Peyer's patch (tissue), 4 donors: ENCODE results near the gene ARFGAP3. TPM values are rescaled to one million over a fixed set of nuclear protein-coding genes. Genes with fewer than 3 reads are reported as not detected.

ENCODE experiments used
- DNase-seq, 3 donors: peaks; one replicate each; pipeline ENCODE4 v3.0.0-alpha.2; 2017 to 2019
- H3K27ac ChIP-seq, 4 donors: fragments of 200-600 bp; sonication (generic); one replicate each; pipeline ENCODE4 v1.5.1; 2016 to 2019
- H3K27me3 ChIP-seq, 2 donors: fragments of 200-600 bp; sonication (generic); one replicate each; pipeline ENCODE4 v1.5.1; 2019
- H3K36me3 ChIP-seq, 3 donors: fragments of 200-600 bp; sonication (generic); one replicate each; pipeline ENCODE4 v1.5.1; 2016 to 2019
- H3K4me1 ChIP-seq, 4 donors: fragments of 200-600 bp; sonication (generic); one replicate each; pipeline ENCODE4 v1.5.1; 2016 to 2019
- H3K4me3 ChIP-seq, 4 donors: fragments of 200-600 bp; sonication (generic); 1 replicate in 3 of 4; 2 replicates in 1 of 4; pipeline ENCODE4 v1.5.1; 2016 to 2019; ENCODE audit warnings: mild to moderate bottlenecking in 1 of 4
- H3K9me3 ChIP-seq, 4 donors: fragments of 200-600 bp; sonication (generic); one replicate each; pipeline ENCODE4 v1.5.1; 2016 to 2019; ENCODE audit warnings: mild to moderate bottlenecking in 1 of 4
- CTCF ChIP-seq, 6 experiments: fragments of 450-650 bp in 4 of 6; fragments of 200-600 bp in 2 of 6; sonication (generic) in 1 of 6; IDR thresholded peaks; one replicate each; pipeline ENCODE4 v1.5.1; 2017 to 2019; ENCODE audit warnings: antibody characterized with exemption in 6 of 6, mild to moderate bottlenecking in 3 of 6, moderate library complexity in 1 of 6
- POLR2A ChIP-seq, 2 donors: fragments of 450-650 bp; IDR thresholded peaks; one replicate each; pipeline ENCODE4 v1.5.1; 2017; ENCODE audit warnings: antibody characterized with exemption in 2 of 2, mild to moderate bottlenecking in 2 of 2, moderate library complexity in 2 of 2
- total RNA-seq, 4 donors: library from RNA; depleted of rRNA; stranded (reverse); fragments of >200 nt; gene quantifications; one replicate each; pipeline ENCODE4 v1.1.0, GENCODE V29; 2016

ARFGAP3 gene
- total RNA-seq, 4 donors from 2014 or later = 31.4 to 87.0 (median 57.8) TPM

- Histone ChIP-seq H3K27me3 (no peaks in the 10 kb centered on the region), H3K9me3 (no peaks in the 10 kb centered on the region), H3K4me3 (no peak overlapping the region), H3K36me3 (peaks cover 0 to 97% (median 0%) of the 10 kb centered on the region in 3 donors), H3K4me1 (no peaks in the 10 kb centered on the region), H3K27ac (no peak overlapping the region)
- no peak for TF ChIP-seq POLR2A (IDR thresholded peaks at IDR 0.05)
- TF ChIP-seq CTCF (IDR thresholded peaks at IDR 0.05) = no peak
- no peak for DNase-seq
Measured at GRCh38 chr22:42830161-42830560, 26.9 kb downstream of the ARFGAP3 start.

GRCh38 chr22:42829302-42829701 is 27.8 kb downstream of the ARFGAP3 start:
- DNase-seq = no peak
- Histone ChIP-seq H3K9me3 (no peaks in the 10 kb centered on the region), H3K27ac (no peak overlapping the region), H3K36me3 (peaks cover 0 to 97% (median 0%) of the 10 kb centered on the region in 3 donors), H3K27me3 (no peaks in the 10 kb centered on the region), H3K4me3 (no peak overlapping the region), H3K4me1 (no peaks in the 10 kb centered on the region)
- no peak for TF ChIP-seq POLR2A (IDR thresholded peaks at IDR 0.05)
- TF ChIP-seq CTCF (IDR thresholded peaks at IDR 0.05) = no peak

- Histone ChIP-seq H3K36me3 (peaks cover 0 to 90% (median 0%) of the 10 kb centered on the region in 3 donors), H3K4me1 (no peaks in the 10 kb centered on the region), H3K4me3 (no peak overlapping the region), H3K27ac (no peak overlapping the region), H3K27me3 (no peaks in the 10 kb centered on the region), H3K9me3 (no peaks in the 10 kb centered on the region)
- TF ChIP-seq CTCF (IDR thresholded peaks at IDR 0.05) = no peak
- TF ChIP-seq POLR2A (IDR thresholded peaks at IDR 0.05) = no peak
- no peak for DNase-seq
Measured at GRCh38 chr22:42825796-42826195, 31.3 kb downstream of the ARFGAP3 start.

GRCh38 chr22:42821386-42821785 is 35.7 kb downstream of the ARFGAP3 start:
- no peak for DNase-seq
- Histone ChIP-seq H3K36me3 (peaks cover 0 to 59% (median 0%) of the 10 kb centered on the region in 3 donors), H3K4me3 (no peak overlapping the region), H3K27me3 (no peaks in the 10 kb centered on the region), H3K9me3 (no peaks in the 10 kb centered on the region), H3K27ac (no peak overlapping the region), H3K4me1 (no peaks in the 10 kb centered on the region)
- no peak for TF ChIP-seq POLR2A (IDR thresholded peaks at IDR 0.05)
- no peak for TF ChIP-seq CTCF (IDR thresholded peaks at IDR 0.05)

- H3K4me1 ChIP-seq = no peaks in the 10 kb centered on the region
- TF ChIP-seq CTCF (IDR thresholded peaks at IDR 0.05) (peak in 4 of 6 experiments; percentile 8 to 77 (median 52)), POLR2A (IDR thresholded peaks at IDR 0.05) (no peak)
- no peaks in the 10 kb centered on the region for H3K27me3 ChIP-seq
- no peak overlapping the region for H3K27ac ChIP-seq
- DNase-seq = no peak
- peaks cover 0 to 56% (median 0%) of the 10 kb centered on the region in 3 donors for H3K36me3 ChIP-seq
- H3K4me3 ChIP-seq = no peak overlapping the region
- no peaks in the 10 kb centered on the region for H3K9me3 ChIP-seq
Measured at GRCh38 chr22:42820045-42820763, 36.9 kb downstream of the ARFGAP3 start.
